ENCODE measurements around the gene PI4KB. TPM values are rescaled to one million over a fixed set of nuclear protein-coding genes. Genes with fewer than 3 reads are reported as not detected.
A peak's percentile ranks its signal among the peaks of the same experiment; 100 is the strongest.

PI4KB gene
- total and polyA plus RNA-seq, 9 of the 15 experiments (the other 6 are each of a cell fraction or from before 2014, with no cell fraction given), result 3.1 to 65.4 (median 45.1) TPM

DNA sequence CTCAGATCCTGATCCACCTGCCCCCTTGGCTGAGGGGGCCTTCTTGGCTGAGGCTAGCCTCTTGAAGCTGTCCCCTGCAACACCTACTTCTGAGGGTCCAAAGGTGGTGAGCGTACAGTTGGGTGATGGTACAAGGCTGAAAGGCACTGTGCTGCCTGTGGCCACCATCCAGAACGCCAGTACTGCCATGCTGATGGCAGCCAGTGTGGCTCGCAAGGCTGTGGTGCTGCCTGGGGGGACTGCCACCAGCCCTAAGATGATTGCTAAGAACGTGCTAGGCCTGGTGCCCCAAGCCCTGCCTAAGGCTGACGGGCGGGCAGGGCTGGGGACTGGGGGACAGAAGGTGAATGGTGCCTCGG is 39.9 kb downstream of the PI4KB start:
- Histone ChIP-seq H2AFZ (ENCODE audit: low read depth, low read length) (no peak overlapping the region), H3K4me2 (ENCODE audit: insufficient read depth, low read length) (no peak overlapping the region), H3K9me3 (replicated peaks; ENCODE audit: control insufficient read depth, insufficient read depth, low read depth, low read length) (no peaks in the 10 kb centered on the region), H3K9me1 (ENCODE audit: control insufficient read depth, insufficient read depth, low read length) (peaks cover 7% of the 10 kb centered on the region), H4K20me1 (replicated peaks; ENCODE audit: control insufficient read depth, insufficient read depth, low read length) (peaks cover 17% of the 10 kb centered on the region), H3K79me2 (ENCODE audit: control insufficient read depth, insufficient read depth, low read length) (peaks cover 28% of the 10 kb centered on the region), H3K9ac (ENCODE audit: insufficient read depth in 1 of 2, low read depth in 2 of 2, low read length in 2 of 2) (peak overlapping the region in 1 of 2 experiments; percentile 40; a peak in 1 of 4 replicates), H3K27ac (ENCODE audit: extremely low read depth, low read depth, low read length) (no peak overlapping the region), H3K27me3 (ENCODE audit: control insufficient read depth in 2 of 2, insufficient read depth in 2 of 2, low read length in 2 of 2) (no peaks in the 10 kb centered on the region), H3K36me3 (ENCODE audit: control insufficient read depth, insufficient read depth, low read length) (peaks cover 75% of the 10 kb centered on the region; the same call in 2 of the 3 replicates), H3K4me3 (no peak overlapping the region), H3K4me1 (replicated peaks in 1 of 2; ENCODE audit: control insufficient read depth in 2 of 2, insufficient read depth in 2 of 2, low read length in 2 of 2) (peaks cover 15 to 48% of the 10 kb centered on the region in 2 experiments)
- CTCF ChIA-PET (ENCODE audit: low intra/inter-chr PET ratio), result no interaction called here
- POLR2A ChIA-PET, result interaction anchor here (0.5 to 1.0 kb wide), 4 partner anchors 14 to 218 kb away, joined by 3 to 5 read pairs (median 3); partner anchors contain the start of gene PSMB4
- ATAC-seq, result no peak
- no TSS peak for BruUV-seq (replicated peaks)
- FAIRE-seq, result no peak
- intact Hi-C loops (cut with micrococcal nuclease), result loop anchor here (10.0 kb wide), 1 partner anchor 57 kb away; the partner anchor contains the start of gene RFX5
- WGBS (ENCODE audit: insufficient coverage, low coverage, missing lambda C conversion rate), result 94% methylated on average over 7 of the region's 7 CpGs
- in situ Hi-C loops (cut with MboI), result no loop called here
- no peak for DNase-seq (ENCODE audit: extremely low read depth in 1 of 4, low spot score in 3 of 4)
- TF ChIP-seq CHCHD3 (CRISPR knock-in tag; IDR thresholded peaks at IDR 0.05) (no peak), POLR2H (tag; IDR thresholded peaks at IDR 0.05; ENCODE audit: low read depth) (no peak), ZBTB8A (IDR thresholded peaks at IDR 0.05; ENCODE audit: partially characterized antibody) (no peak), TARDBP (IDR thresholded peaks at IDR 0.05) (no peak), EHMT2 (IDR thresholded peaks at IDR 0.05) (no peak), ZNF311 (CRISPR knock-in tag; IDR thresholded peaks at IDR 0.05) (no peak), PTRF (tag; IDR thresholded peaks at IDR 0.05) (no peak), ZBTB17 (CRISPR knock-in tag; IDR thresholded peaks at IDR 0.05) (no peak), IFI16 (CRISPR knock-in tag; IDR thresholded peaks at IDR 0.05) (no peak), POLR2AphosphoS5 (IDR thresholded peaks at IDR 0.05; ENCODE audit: control insufficient read depth, insufficient read depth, low read depth, low read length) (no peak)
- TF ChIP-seq, protein P1, sequence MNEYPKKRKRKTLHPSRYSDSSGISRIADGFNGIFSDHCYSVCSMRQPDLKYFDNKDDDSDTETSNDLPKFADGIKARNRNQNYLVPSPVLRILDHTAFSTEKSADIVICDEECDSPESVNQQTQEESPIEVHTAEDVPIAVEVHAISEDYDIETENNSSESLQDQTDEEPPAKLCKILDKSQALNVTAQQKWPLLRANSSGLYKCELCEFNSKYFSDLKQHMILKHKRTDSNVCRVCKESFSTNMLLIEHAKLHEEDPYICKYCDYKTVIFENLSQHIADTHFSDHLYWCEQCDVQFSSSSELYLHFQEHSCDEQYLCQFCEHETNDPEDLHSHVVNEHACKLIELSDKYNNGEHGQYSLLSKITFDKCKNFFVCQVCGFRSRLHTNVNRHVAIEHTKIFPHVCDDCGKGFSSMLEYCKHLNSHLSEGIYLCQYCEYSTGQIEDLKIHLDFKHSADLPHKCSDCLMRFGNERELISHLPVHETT (CRISPR knock-in tag; conservative IDR thresholded peaks at IDR 0.05 in 1 of 2, IDR thresholded peaks at IDR 0.05 in 1 of 2), result no peak
